Parathyroid adenoma (tissue), 2 donors: Measurements from ENCODE around the gene SNTG2.

ENCODE experiments used
- H2AFZ ChIP-seq: fragments of 300-600 bp; sonication (generic); one replicate; pipeline ENCODE4 v1.7.0; 2017; ENCODE audit warnings: antibody characterized with exemption, mild to moderate bottlenecking
- H3K27ac ChIP-seq: fragments of 300-600 bp; sonication (generic); one replicate; pipeline ENCODE4 v1.7.0; 2017
- H3K27me3 ChIP-seq: fragments of 300-600 bp; sonication (generic); one replicate; pipeline ENCODE4 v1.7.0; 2017; ENCODE audit warnings: low read length; ENCODE audit not compliant: control insufficient read depth, insufficient read depth
- H3K36me3 ChIP-seq: fragments of 300-600 bp; sonication (generic); one replicate; pipeline ENCODE4 v1.7.0; 2017; ENCODE audit warnings: low read length; ENCODE audit not compliant: control insufficient read depth, insufficient read depth
- H3K4me1 ChIP-seq: fragments of 300-600 bp; sonication (generic); one replicate; pipeline ENCODE4 v1.7.0; 2017; ENCODE audit warnings: control low read depth
- H3K4me2 ChIP-seq: fragments of 300-600 bp; sonication (generic); one replicate; pipeline ENCODE4 v1.7.0; 2017; ENCODE audit warnings: low read length
- H3K4me3 ChIP-seq: fragments of 300-600 bp; sonication (generic); one replicate; pipeline ENCODE4 v1.7.0; 2017; ENCODE audit warnings: low read depth, low read length
- H3K79me2 ChIP-seq: fragments of 300-600 bp; sonication (generic); one replicate; pipeline ENCODE4 v1.7.0; 2017; ENCODE audit warnings: control low read depth
- H3K9ac ChIP-seq: fragments of 300-600 bp; sonication (generic); one replicate; pipeline ENCODE4 v1.7.0; 2017; ENCODE audit warnings: mild to moderate bottlenecking
- H3K9me3 ChIP-seq: fragments of 300-600 bp; sonication (generic); one replicate; pipeline ENCODE4 v1.7.0; 2017; ENCODE audit warnings: low read length; ENCODE audit not compliant: control insufficient read depth
- CTCF ChIP-seq: fragments of 300-600 bp; sonication (generic); IDR thresholded peaks from one replicate; pipeline ENCODE4 v1.7.0; 2017; ENCODE audit warnings: antibody characterized with exemption, mild to moderate bottlenecking
- donor health status: primary hyperparathyroidism.

The SNTG2 gene

GRCh38 chr2:925711-926110 is 24.9 kb upstream of the SNTG2 start:
- Histone ChIP-seq H3K4me1 (no peaks in the 10 kb centered on the region), H3K79me2 (no peaks in the 10 kb centered on the region), H3K4me2 (no peak overlapping the region), H3K36me3 (no peaks in the 10 kb centered on the region), H3K4me3 (no peak overlapping the region), H3K9me3 (no peaks in the 10 kb centered on the region), H3K27me3 (no peaks in the 10 kb centered on the region), H2AFZ (no peak overlapping the region), H3K9ac (no peak overlapping the region), H3K27ac (no peak overlapping the region)
- no peak for TF ChIP-seq CTCF

- no peak overlapping the region for H3K4me2 ChIP-seq
- H3K27ac ChIP-seq = no peak overlapping the region
- H3K27me3 ChIP-seq = no peaks in the 10 kb centered on the region
- no peaks in the 10 kb centered on the region for H3K4me1 ChIP-seq
- H3K79me2 ChIP-seq = no peaks in the 10 kb centered on the region
- no peak overlapping the region for H3K4me3 ChIP-seq
- H3K9me3 ChIP-seq = no peaks in the 10 kb centered on the region
- no peaks in the 10 kb centered on the region for H3K36me3 ChIP-seq
- TF ChIP-seq CTCF = no peak
- no peak overlapping the region for H3K9ac ChIP-seq
- H2AFZ ChIP-seq = no peak overlapping the region
Observed at GRCh38 chr2:926259-926793, 24.3 kb upstream of the SNTG2 start.

GRCh38 chr2:926896-927295 is 23.8 kb upstream of the SNTG2 start:
- no peaks in the 10 kb centered on the region for H3K79me2 ChIP-seq
- H3K9me3 ChIP-seq = no peaks in the 10 kb centered on the region
- no peaks in the 10 kb centered on the region for H3K4me1 ChIP-seq
- H2AFZ ChIP-seq = no peak overlapping the region
- no peak for TF ChIP-seq CTCF
- no peak overlapping the region for H3K4me2 ChIP-seq
- H3K36me3 ChIP-seq = no peaks in the 10 kb centered on the region
- H3K27me3 ChIP-seq = no peaks in the 10 kb centered on the region
- H3K4me3 ChIP-seq = no peak overlapping the region
- no peak overlapping the region for H3K27ac ChIP-seq
- H3K9ac ChIP-seq = no peak overlapping the region

- no peak for TF ChIP-seq CTCF
- Histone ChIP-seq H3K79me2 (no peaks in the 10 kb centered on the region), H3K36me3 (no peaks in the 10 kb centered on the region), H3K4me1 (no peaks in the 10 kb centered on the region), H3K9ac (no peak overlapping the region), H3K27me3 (no peaks in the 10 kb centered on the region), H2AFZ (no peak overlapping the region), H3K9me3 (no peaks in the 10 kb centered on the region), H3K4me3 (no peak overlapping the region), H3K27ac (no peak overlapping the region), H3K4me2 (no peak overlapping the region)
Observed at GRCh38 chr2:929011-929735, 21.5 kb upstream of the SNTG2 start.

- no peaks in the 10 kb centered on the region for H3K36me3 ChIP-seq
- H3K9ac ChIP-seq = no peak overlapping the region
- H3K4me2 ChIP-seq = no peak overlapping the region
Observed at GRCh38 chr2:929925-930324, 20.7 kb upstream of the SNTG2 start.

More at GRCh38 chr2:929925-930324, 20.7 kb upstream of the SNTG2 start:
- no peaks in the 10 kb centered on the region for H3K4me1 ChIP-seq
- no peak for TF ChIP-seq CTCF
- H3K9me3 ChIP-seq = no peaks in the 10 kb centered on the region
- H3K27me3 ChIP-seq = no peaks in the 10 kb centered on the region
- H3K27ac ChIP-seq = no peak overlapping the region
- no peak overlapping the region for H2AFZ ChIP-seq
- H3K4me3 ChIP-seq = no peak overlapping the region
- H3K79me2 ChIP-seq = no peaks in the 10 kb centered on the region
